HG03060 (cell line): ENCODE results near the gene TTI1.
"Not testable (repeated sequence)": the region's sequence is repeated elsewhere in the genome, so short reads cannot be mapped to it uniquely, and the experiment has no call there.

ENCODE experiments used
- ATAC-seq: cut with Tn5 transposase; IDR thresholded peaks from one replicate; pipeline ENCODE4 v1.9.1; 2021; ENCODE audit warnings: low read depth, moderate number of reproducible peaks; ENCODE audit not compliant: unreplicated experiment

The TTI1 gene

DNA sequence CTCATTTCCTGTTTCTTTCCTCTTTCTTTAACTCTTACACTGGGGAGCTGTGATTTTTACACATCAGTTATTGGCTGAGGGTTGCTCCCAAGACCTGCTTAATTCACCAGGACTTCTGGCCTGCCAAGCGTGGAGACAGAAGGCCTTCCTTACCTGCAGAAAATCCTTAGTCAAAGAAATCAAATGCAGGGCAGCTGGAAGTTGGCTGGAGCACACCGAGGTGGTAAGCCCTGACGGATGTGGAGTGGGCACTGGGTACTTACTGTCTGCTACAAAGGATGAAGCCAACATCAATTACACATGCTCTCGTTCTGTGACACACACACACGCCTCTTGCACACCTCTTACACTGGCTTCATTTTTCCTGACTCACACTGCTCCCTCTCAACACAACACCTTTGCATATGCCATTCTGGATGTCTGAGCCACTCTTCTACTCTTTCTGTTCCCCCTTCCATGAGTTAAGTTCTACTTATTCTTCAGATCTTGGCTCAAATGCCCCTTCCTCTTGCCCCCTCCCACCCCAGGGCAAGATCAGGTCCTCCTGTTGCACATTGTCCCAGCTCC lies 61.6 kb downstream of the TTI1 start:
- no peak for ATAC-seq

DNA sequence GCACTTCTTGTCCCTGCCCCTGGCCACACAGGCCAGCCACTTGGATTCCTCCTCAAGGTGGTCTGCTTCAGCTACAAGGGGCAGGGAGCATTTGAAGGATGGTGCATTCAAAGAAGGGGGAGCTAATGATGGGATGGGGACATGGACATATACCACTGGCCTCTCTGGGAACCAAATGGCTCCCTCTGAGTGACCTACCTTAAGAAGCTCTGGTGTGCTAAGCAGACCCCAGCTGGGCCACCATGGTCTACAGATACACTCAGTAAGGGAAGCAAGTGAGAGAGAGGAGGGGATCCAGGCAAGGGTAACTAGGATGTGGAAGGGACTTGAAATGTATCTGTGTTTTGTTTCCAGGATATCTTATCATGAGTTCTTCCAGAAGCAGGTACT lies 62.4 kb downstream of the TTI1 start:
- no peak for ATAC-seq

DNA sequence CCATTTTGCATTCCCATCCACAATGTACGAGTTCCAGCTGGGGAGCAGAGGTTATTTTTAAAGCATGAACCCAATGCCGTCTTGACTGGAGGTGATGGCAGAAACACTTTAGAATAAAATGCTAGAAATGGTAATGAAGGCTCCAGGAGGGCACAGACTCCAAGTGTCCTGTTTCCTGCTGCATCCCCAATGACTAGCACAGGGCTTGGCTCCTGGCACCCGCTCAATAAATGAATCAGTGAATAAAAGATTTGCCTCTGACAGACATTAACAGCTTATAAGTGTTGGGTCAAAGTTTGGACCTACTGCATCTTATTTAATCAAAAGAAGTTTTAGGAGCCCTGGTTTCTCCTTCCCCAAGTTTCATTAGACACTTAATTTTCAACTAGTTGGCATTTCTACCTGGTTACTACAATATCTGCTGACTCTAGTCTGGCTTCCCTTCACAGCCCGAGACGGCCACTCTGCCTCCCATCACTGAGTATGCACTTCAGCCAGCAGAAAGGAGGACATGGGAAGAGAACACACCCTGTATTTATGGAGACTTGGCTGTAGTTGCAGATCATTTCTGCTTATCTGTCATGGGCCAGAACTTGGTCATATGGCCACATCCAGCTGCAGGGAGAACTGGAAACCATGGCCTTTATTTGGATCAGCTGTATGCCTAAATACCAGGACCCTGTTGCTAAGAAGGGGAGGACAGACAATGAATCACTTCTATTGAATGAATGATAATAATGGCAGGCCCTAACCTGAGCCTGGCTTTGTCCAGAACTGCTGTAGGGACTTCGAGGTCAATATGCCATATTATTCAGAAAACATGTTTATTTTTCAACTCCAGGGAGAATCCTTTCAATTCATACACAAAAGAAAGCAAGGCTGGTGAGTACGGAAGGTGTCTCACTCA lies 63.1 kb downstream of the TTI1 start:
- no peak for ATAC-seq

DNA sequence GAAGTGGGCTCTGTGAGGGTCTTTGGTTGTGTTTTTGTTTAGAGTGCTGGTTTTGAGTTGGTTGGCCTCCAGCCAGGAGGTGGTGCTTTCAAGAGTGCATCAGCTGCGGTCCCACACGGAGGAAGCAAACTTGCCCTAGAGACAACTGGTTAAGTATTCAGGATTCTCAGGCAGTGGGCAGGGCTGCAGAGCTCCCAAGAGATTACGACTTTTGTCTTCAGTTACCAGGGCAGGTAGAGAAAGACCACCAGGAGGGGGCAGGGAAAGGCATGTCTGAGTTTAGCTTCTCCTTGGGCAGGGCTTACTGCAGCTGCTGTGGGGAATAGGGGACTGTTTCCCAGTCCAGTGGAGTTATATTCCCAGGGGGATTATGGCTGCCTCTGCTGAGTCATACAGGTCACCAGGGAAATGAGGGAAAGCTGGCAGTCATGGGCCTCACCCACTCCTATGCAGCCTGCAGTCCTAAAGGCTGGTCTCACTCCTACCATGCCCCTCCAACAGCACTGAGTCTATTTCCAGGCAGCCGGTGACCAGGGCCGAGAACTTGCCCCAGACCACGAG lies 64.3 kb downstream of the TTI1 start:
- no peak for ATAC-seq

DNA sequence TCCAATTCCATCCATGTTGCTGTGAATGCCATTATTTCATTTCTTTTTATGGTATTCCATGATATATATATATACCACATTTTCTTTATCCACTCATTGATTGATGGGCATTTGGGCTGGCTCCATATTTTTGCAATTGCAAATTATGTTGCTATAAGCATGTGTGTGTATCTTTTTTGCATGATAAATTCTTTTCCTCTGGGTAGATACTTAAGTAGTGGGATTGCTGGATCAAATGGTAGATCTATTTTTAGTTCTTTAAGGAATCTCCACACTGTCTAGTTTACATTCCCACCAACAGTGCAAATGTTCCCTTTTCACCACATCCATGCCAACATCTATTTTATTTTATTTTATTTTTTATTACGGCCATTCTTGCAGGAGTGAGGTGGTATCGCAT lies 69.8 kb downstream of the TTI1 start:
- ATAC-seq, result not testable (repeated sequence)

DNA sequence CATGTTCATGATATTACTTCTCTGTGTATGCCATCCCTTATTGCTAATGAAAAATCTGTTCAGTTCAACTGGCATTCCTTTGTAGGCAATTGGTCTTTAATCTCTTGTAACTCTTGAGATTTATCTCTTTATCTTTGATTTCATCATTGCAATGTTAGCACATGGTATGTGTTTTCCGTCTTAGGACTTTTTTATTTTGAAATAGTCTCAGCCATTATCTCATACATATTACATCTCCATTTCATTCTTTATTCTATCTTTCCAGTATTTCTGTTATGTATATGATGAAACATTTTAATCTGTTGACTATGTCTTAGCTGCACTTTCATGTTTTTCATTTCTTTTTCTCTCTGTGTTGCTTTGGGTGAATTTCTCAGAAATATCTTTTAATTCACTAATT lies 72.2 kb downstream of the TTI1 start:
- no peak for ATAC-seq

DNA sequence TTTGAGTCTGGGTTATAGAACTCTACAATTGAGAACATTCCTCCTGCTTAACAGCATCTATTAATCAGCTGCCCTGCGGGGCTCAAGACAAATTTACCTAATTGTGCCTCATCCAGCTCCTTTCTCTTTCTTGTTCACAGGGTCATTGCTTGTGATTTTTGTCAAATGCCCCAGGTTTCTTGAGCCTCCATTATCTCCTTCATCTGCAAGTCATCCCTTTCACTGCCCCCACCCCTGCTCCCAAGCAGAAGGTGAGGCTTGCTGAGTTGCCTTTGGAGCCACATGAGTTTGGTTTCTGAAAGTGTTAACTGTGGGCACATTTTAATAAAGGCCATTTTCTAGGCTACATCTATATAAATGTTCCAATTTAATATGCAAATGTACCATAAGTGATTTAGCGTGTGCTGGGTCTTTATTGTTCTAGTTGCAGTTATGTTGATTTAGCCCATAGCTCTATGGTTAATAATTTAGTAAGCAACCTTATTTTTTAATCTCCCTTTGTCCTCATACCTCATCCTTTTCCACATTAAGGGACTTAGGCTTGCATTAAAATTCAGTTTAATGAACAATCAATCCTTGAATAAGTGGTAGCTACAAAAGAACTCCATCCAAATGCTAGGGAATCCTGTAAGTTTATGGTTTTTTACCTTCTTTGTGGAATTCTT lies 74.3 kb downstream of the TTI1 start:
- ATAC-seq, result no peak

DNA sequence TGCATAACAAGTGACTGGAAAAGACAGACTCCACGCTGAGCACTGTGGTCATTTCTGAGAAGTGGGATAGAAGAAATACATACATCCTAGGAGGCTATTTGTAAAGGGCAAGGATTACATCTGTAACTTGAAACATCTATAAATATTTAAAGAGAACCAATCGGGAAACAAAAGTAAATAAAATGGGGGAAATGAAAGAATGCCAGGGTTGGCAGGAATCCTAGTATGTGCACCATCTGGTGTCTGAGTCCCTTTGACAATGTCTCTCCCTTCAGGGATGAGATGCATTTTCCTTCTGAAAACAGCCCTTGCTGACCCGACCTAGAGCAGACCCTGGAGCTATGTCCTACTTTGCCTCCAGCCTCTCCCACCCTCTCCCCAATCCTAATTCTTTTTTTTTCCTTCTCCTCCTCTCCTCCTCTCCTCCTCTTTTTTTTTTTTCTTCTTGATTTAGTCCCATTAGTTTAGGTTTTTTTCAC lies 77.1 kb downstream of the TTI1 start:
- ATAC-seq, result no peak

DNA sequence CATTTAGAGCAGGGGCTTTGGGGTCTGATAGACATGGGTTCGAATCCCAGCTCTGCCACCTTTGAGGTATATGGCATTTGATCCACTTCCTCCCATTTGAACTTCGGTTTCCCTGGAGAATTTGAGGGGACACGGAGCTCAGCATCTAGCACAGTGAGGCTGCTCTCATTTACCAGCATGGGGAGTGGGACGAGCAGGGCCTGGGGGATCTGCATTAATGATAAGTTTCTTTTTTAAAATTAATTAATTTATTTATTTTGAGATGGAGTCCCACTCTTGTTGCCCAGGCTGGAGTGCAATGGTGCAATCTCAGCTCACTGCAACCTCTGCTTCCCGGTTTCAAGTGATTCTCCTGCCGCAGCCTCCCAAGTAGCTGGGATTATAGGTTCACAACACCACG lies 77.7 kb downstream of the TTI1 start:
- ATAC-seq, result no peak

DNA sequence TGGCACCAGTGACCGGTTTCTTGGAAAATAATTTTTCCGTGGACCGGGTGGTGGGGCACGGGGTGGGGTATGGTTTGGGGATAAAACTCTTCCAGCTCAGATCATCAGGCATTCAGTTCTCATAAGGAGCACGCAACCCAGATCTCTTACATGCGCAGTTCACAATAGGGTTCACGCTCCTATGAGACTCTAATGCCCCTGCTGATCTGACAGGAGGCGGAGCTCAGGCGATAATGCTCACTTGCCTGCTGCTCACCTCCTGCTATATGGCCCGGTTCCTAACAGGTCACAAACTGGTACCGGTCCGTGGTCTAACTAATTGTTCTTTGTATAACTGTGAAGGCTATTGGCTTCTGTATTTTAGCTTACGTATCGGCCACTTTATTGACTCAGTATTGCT lies 78.6 kb downstream of the TTI1 start:
- ATAC-seq, result no peak

DNA sequence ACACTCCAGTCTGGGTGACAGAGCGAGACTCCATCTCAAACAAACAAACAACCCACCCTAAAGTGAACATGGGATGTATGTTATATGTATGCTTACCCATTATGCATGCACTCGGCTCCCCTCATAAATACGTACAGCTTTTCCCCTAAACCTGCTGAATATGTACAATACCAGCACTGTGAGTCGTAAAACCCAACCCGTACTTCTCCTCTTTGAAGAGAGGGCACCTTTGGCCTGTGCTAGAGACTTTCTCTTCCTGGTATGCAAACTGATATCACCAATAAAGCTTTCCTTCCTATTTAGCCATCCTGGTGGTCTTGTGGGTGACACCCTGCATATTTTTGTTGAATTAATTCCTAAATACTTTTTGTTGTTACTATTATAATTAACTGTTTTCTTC lies 79.1 kb downstream of the TTI1 start:
- ATAC-seq, result no peak

DNA sequence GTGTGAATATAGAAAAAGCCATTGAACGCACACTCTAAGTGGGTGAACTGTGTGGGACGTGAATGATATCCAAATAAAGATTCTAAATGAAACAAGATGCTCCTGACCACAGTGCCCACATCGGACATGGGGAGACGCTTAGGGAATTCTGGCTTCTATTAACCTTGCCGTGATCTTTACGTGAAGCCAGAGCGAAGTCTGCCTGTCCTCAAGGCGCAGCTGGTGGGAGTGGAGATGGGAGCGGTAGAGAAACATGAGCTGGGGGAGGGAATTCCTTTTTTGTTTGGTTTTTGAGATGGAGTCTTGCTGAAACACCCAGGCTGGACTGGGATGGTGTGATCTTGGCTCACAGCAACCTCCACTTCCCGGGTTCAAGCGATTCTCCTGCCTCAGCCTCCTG lies 84.3 kb downstream of the TTI1 start:
- no peak for ATAC-seq

DNA sequence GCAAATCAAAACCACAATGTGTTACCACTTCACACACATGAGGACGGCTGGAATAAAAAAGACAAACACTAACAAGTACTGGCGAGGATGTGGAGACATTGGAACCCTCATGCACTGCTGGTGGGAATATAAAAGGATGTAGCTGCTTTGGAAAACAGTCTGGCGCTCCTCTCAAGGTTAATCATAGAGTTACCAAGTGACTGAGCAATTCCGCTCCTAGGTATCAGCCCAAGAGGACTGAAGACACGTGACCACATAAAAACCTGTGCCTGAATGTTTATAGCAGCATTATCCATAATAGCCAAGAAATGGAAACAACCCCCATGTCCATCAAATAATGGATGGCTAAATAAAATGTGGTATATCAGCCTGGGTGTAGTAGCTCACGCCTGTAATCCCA lies 85.3 kb downstream of the TTI1 start:
- no peak for ATAC-seq

DNA sequence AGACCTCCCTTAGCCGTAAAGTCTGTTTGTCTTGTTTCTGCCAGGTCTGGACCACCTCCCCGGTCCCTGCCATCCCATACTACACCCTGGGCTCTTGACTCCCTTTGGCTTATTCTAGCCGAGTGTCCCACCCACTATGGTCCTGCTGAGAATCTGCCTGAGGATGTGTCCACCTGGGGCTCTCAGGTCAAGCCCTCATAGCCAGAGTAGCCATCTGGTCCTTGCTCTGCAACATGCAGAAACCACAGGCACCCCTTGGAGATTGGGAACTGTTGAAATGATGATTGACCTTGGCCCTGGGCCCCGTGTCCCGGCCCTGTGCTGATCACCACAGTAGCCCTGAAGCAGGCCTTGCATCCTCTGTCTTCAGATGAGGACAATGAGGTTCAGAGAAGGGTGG lies 86.3 kb downstream of the TTI1 start:
- no peak for ATAC-seq

DNA sequence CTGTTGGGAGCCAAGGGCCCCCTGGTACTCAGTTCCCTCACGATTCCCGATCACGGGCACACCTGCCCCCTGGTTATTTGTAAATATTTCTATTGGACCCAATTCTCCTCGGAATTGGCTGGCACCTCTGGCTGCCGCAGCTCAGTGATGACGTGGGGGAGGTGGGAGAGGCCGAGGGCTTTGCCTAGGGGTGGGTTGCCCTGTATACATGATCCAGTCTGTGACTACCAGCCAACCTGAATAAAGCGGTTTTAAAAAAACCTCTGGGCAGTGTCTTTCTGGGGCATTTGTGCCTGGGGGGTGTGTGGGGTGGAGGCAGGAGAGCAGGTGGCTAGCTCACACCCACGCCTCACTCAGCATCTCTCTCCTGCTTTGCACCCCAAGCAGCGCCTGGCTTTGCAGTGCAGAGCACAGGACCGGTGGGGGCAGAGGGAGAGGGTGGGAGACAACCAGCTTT lies 88.1 kb downstream of the TTI1 start:
- ATAC-seq, result no peak

DNA sequence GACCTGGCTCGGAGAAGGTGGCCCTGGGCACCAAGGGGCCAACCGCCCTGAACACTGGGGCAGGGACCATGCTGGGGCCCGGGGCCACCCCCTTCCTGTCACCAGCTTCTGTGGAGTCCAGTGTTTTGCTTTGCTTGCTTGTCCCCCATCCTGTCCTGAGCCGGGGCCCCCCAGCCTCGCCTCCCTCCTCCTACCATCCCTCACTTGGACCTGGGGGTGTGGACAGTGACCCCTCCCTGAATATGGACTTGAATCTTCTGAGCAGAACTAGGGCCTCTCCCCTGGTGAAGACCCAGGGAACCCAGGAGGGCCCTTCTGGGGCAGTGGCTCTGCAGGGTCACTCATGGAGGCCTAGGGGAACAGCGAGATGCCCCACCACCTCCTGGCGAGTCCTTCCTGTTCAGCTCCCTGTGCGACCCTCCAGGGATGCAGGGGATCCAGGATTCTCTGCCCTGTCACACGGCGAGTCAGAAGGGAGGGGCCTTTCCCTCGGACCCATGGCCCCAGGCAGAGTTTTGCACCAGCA lies 88.7 kb downstream of the TTI1 start:
- no peak for ATAC-seq

DNA sequence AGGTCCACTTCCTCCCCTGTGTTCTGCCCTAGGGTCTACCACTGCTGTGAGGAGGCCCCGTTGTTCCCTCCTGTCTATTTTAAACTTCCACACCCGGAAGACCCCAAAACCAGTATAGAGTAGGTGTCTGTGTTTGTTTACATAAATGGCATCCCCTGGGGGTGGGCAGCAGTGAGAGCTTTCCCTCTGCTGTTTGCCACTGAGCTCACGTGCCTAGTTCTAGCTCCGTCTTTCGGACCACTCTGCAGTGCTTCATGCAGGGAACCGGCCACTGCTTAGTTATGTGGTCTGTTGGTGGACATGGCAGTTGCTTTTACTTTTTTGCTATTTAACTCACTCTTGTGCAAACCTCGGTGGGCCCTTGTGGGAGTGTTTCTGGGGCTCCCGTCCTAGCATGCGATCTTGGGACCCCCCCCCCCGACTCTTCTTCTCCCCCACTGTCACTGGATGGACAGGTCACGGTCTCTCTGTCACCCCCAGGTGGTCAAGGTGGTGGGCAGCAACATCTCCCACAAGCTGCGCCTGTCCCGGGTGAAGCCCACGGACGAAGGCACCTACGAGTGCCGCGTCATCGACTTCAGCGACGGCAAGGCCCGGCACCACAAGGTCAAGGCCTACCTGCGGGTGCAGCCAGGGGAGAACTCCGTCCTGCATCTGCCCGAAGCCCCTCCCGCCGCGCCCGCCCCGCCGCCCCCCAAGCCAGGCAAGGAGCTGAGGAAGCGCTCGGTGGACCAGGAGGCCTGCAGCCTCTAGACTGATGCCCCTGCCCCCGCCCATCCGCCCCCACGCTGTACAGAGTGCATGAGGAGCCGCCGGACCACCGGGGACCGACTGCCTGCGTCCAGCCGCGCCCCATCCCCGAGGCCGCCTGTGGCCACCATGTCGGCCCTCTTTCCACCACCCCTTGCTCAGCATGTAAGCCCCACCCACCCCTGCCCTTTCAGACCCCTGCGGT lies 89.5 kb downstream of the TTI1 start:
- ATAC-seq, result no peak

DNA sequence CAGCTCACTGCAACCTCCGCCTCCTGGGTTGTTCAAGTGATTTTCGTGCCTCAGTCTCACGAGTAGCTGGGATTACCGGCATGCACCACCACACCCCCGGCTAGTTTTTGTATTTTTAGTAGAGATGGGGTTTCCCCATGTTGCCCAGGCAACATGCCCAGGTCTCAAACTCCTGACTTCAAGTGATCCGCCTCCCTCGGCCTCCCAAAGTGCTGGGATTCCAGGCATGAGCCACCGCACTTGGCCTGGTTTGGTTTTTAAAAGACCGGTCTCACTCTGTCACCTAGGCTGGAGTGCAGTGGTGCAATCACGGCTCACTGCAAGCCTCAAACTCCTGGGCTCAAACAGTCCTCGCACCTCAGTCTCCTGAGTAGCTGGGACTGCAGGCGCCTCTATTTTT lies 90.2 kb downstream of the TTI1 start:
- ATAC-seq, result no peak

DNA sequence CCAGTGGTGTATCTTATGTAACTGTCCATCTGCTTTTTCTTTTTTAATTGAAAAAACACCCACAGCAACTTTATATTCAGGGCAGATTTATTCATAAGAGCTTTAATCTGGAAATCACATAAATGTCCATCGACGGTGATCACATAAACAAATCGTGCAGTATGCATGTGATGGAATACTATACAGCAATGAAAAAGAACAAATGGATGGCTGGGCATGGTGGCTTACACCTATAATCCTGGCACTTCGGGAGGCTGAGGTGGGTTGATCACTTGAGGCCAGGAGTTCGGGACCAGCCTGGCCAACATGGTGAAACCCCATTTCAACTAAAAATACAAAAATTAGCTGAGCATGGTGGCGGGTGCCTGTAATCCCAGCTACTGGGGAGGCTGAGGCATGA lies 91.3 kb downstream of the TTI1 start:
- ATAC-seq, result no peak

DNA sequence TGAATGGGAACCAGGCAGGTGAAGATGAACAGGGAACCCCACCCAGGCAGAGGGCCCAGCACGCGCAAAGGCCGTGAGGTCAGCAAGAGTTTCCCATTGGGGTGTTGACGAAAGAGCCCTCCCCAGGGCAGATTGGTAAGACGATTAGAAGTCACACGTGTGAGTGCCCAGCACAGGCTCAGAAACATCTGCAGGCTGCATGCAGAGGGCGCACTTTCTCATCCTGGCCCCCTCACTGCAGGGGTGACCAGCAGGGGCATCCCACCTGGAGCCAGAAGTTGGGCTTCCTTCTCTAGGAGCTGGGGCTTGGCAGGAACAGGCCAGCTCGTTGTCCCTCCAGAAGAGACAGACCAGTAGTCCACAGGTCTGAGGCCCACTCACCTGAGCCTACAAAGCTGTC lies 91.9 kb downstream of the TTI1 start:
- no peak for ATAC-seq
